HEK293T (cell line): ENCODE data around the gene RUNX3.
A peak's percentile ranks its signal among the peaks of the same experiment; 100 is the strongest.

Experiments used
- CTCF ChIA-PET: fragments of 350-600 bp; formaldehyde crosslinking; extraction: SDS; loops from one replicate; lab custom pipeline; 2021; ENCODE audit warnings: antibody characterized with exemption, inconsistent platforms; lab: Yijun Ruan, JAX
- POLR2A ChIA-PET: fragments of 350-600 bp; formaldehyde crosslinking; extraction: SDS; loops from one replicate; lab custom pipeline; 2020; ENCODE audit warnings: antibody characterized with exemption, inconsistent platforms; lab: Yijun Ruan, JAX
- DNase-seq: peaks from one replicate; pipeline ENCODE4 v3.0.0; 2012; ENCODE audit warnings: mixed read lengths; ENCODE audit errors: extremely low spot score
- ARNT ChIP-seq: fragments of 450-650 bp; IDR thresholded peaks from 2 replicates; pipeline ENCODE4 v1.6.1; 2017; ENCODE audit warnings: mild to moderate bottlenecking
- BHLHE40 ChIP-seq: fragments of 450-650 bp; IDR thresholded peaks from 2 replicates; pipeline ENCODE4 v1.6.1; 2016; ENCODE audit warnings: mild to moderate bottlenecking, moderate library complexity, borderline replicate concordance
- CTBP1 ChIP-seq: fragments of 450-650 bp; IDR thresholded peaks from 2 replicates; pipeline ENCODE4 v1.6.1; 2016; ENCODE audit warnings: borderline replicate concordance
- ELF4 ChIP-seq: fragments of 450-650 bp; IDR thresholded peaks from 2 replicates; pipeline ENCODE4 v1.6.1; 2017; ENCODE audit warnings: antibody characterized with exemption
- FOXA1 ChIP-seq: fragments of 450-650 bp; IDR thresholded peaks from 2 replicates; pipeline ENCODE4 v1.6.1; 2016; ENCODE audit warnings: mild to moderate bottlenecking
- FOXK2 ChIP-seq: fragments of 450-650 bp; IDR thresholded peaks from 2 replicates; pipeline ENCODE4 v1.6.1; 2016; ENCODE audit warnings: mild to moderate bottlenecking
- FOXM1 ChIP-seq: fragments of 450-650 bp; IDR thresholded peaks from 2 replicates; pipeline ENCODE4 v1.6.1; 2017; ENCODE audit warnings: mild to moderate bottlenecking, borderline replicate concordance
- HDGF ChIP-seq: fragments of 450-650 bp; IDR thresholded peaks from 2 replicates; pipeline ENCODE4 v1.6.1; 2017; ENCODE audit warnings: antibody characterized with exemption, borderline replicate concordance
- L3MBTL2 ChIP-seq: fragments of 450-650 bp; conservative IDR thresholded peaks from 2 replicates; pipeline ENCODE4 v1.6.1; 2016; ENCODE audit warnings: mild to moderate bottlenecking
- LEF1 ChIP-seq: fragments of 450-650 bp; IDR thresholded peaks from 2 replicates; pipeline ENCODE4 v1.6.1; 2017; ENCODE audit warnings: mild to moderate bottlenecking, borderline replicate concordance
- NFRKB ChIP-seq: fragments of 450-650 bp; IDR thresholded peaks from 2 replicates; pipeline ENCODE4 v1.6.1; 2016; ENCODE audit warnings: mild to moderate bottlenecking, moderate library complexity
- PKNOX1 ChIP-seq: fragments of 450-650 bp; IDR thresholded peaks from 2 replicates; pipeline ENCODE4 v1.6.1; 2016
- SP1 ChIP-seq: fragments of 450-650 bp; IDR thresholded peaks from 2 replicates; pipeline ENCODE4 v1.6.1; 2017
- SUZ12 ChIP-seq: fragments of 450-650 bp; IDR thresholded peaks from 2 replicates; pipeline ENCODE4 v1.6.1; 2016; ENCODE audit warnings: mild to moderate bottlenecking
- TARDBP ChIP-seq: fragments of 450-650 bp; IDR thresholded peaks from 2 replicates; pipeline ENCODE4 v1.6.1; 2016
- ZNF384 ChIP-seq: fragments of 450-650 bp; IDR thresholded peaks from 2 replicates; pipeline ENCODE4 v1.6.1; 2016

Gene RUNX3

GRCh38 chr1:24898152-24898908, 31.7 kb downstream of the RUNX3 start:
- TF ChIP-seq FOXK2 (no peak), BHLHE40 (no peak), SP1 (no peak), TARDBP (no peak), ELF4 (no peak), LEF1 (no peak), SUZ12 (no peak), ZNF384 (no peak)
- DNase-seq, result peak; percentile 76
- ChIA-PET POLR2A (interaction anchor here (1.1 kb wide), 1 partner anchor 334 kb away, joined by 5 read pairs; the partner anchor contains the start of gene SYF2), CTCF (interaction anchor here (0.6 to 1.6 kb wide), 10 partner anchors 12 to 322 kb away, joined by 3 to 7 read pairs (median 4); no protein-coding TSS in a partner anchor)

GRCh38 chr1:24897263-24898151, 32.6 kb downstream of the RUNX3 start:
- ChIA-PET POLR2A (interaction anchor here (1.1 kb wide), 1 partner anchor 335 kb away, joined by 5 read pairs; the partner anchor contains the start of gene SYF2), CTCF (interaction anchor here (0.9 to 1.5 kb wide), 7 partner anchors 13 to 300 kb away, joined by 3 to 7 read pairs (median 4); no protein-coding TSS in a partner anchor)
- TF ChIP-seq ZNF384 (no peak), PKNOX1 (no peak), CTBP1 (no peak), BHLHE40 (no peak), TARDBP (no peak), FOXA1 (no peak), FOXK2 (no peak), ELF4 (no peak), HDGF (no peak), FOXM1 (no peak), SP1 (no peak), ARNT (no peak)
- DNase-seq, result no peak

- DNase-seq, result no peak
- ChIA-PET CTCF (interaction anchor here (1.1 kb wide), 1 partner anchor 49 kb away, joined by 3 read pairs; no protein-coding TSS in a partner anchor), POLR2A (no interaction called here)
- no peak for TF ChIP-seq BHLHE40
- TF ChIP-seq SUZ12, result no peak
- TF ChIP-seq FOXM1, result no peak
These were observed 33.3 kb downstream of the RUNX3 start for GRCh38 chr1:24896596-24897262.

DNA sequence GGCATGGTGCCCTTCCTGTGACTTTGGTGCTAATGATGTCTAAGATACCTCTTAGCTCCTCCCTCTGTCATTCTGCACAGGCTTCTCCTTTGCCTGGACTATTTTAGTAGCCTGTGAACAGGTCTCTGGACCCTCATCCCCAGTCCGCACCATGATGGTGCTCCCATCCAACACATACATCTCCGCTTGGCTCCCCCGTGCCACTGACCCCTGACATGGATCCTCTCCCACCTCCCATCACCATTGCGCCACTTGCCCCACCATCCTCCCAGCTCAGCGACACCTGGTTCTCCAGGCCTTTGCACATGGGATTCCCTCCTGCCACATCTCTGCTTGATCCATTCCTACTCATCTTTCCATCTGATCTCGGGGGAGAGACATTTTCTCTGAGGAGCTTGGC, 33.9 kb downstream of the RUNX3 start:
- CTCF ChIA-PET, result interaction anchor here (1.1 kb wide), 1 partner anchor 48 kb away, joined by 3 read pairs; no protein-coding TSS in a partner anchor
- no peak for TF ChIP-seq ZNF384
- no peak for TF ChIP-seq ARNT
- TF ChIP-seq PKNOX1, result no peak
- TF ChIP-seq L3MBTL2, result no peak
- TF ChIP-seq BHLHE40, result no peak
- TF ChIP-seq FOXK2, result no peak
- TF ChIP-seq CTBP1, result no peak
- TF ChIP-seq ELF4, result no peak
- no peak for TF ChIP-seq LEF1
- no peak for TF ChIP-seq SP1
- no peak for TF ChIP-seq SUZ12
- TF ChIP-seq TARDBP, result no peak
- no peak for TF ChIP-seq HDGF
- no peak for TF ChIP-seq FOXA1
- no peak for TF ChIP-seq FOXM1
- POLR2A ChIA-PET, result no interaction called here
- DNase-seq, result no peak

GRCh38 chr1:24895511-24895910, 34.6 kb downstream of the RUNX3 start:
- TF ChIP-seq SP1 (no peak), TARDBP (no peak), CTBP1 (no peak), SUZ12 (no peak), PKNOX1 (no peak), ZNF384 (no peak), L3MBTL2 (no peak), NFRKB (no peak), FOXM1 (no peak), FOXA1 (no peak), ELF4 (no peak), BHLHE40 (no peak), HDGF (no peak), LEF1 (no peak), ARNT (no peak), FOXK2 (no peak)
- DNase-seq, result no peak
- CTCF ChIA-PET, result no interaction called here

More at GRCh38 chr1:24895511-24895910, 34.6 kb downstream of the RUNX3 start:
- POLR2A ChIA-PET, result no interaction called here
